ENCODE results near the gene CIPC. TPM values are rescaled to one million over a fixed set of nuclear protein-coding genes. Genes with fewer than 3 reads are reported as not detected.

CIPC gene
- total and polyA plus RNA-seq, 2 of the 4 experiments (the other 2 are of a cell fraction) = 6.6 to 12.9 TPM

- no peak overlapping the region for H2AK5ac ChIP-seq (ENCODE audit: low read depth, low read length)
- no peak overlapping the region for H2BK20ac ChIP-seq (ENCODE audit: low read depth, low read length)
- H3K4me3 ChIP-seq (ENCODE audit: insufficient read depth, low read depth, low read length) = no peak overlapping the region
- intact Hi-C loops (cut with micrococcal nuclease) (loop anchor here (5.0 to 10.0 kb wide), 2 partner anchors 304 to 556 kb away; partner anchors contain the start of genes AHSA1, ALKBH1, SLIRP and VIPAS39), dilution Hi-C loops (cut with HindIII; ENCODE audit: low sequenced_read_pairs, unreplicated experiment) (no loop called here), in situ Hi-C loops (cut with MboI; ENCODE audit: low sequenced_read_pairs) (loop anchor here (5.0 kb wide), 1 partner anchor 166 kb away; no protein-coding TSS in a partner anchor)
- ChIA-PET POLR2A (ENCODE audit: unreplicated experiment) (no interaction called here), CTCF (interaction anchor here (0.5 to 1.9 kb wide), 7 partner anchors 9 to 296 kb away, joined by 3 to 13 read pairs (median 4); partner anchors contain the start of gene ZDHHC22)
- peak; percentile 47 for ATAC-seq (ENCODE audit: low read depth)
- no peak overlapping the region for H3K4ac ChIP-seq (ENCODE audit: low read depth, low read length)
- H3K14ac ChIP-seq (replicated peaks; ENCODE audit: low read depth, low read length) = no peak overlapping the region
- BruUV-seq (replicated peaks) = no TSS peak
- peaks cover 33% of the 10 kb centered on the region for H3K27me3 ChIP-seq (ENCODE audit: control insufficient read depth, insufficient read depth, low read length)
- no peak overlapping the region for H3K56ac ChIP-seq (ENCODE audit: extremely low read depth, insufficient read depth, low read length)
- H3K9me1 ChIP-seq (ENCODE audit: insufficient read depth, low read length) = no peaks in the 10 kb centered on the region
- H3K4me2 ChIP-seq (ENCODE audit: low read depth, low read length) = no peak overlapping the region
- no peak overlapping the region for H4K91ac ChIP-seq (ENCODE audit: insufficient read depth, low read depth, low read length)
- no peak overlapping the region for H2AFZ ChIP-seq (replicated peaks; ENCODE audit: low read length, poor library complexity)
- no peaks in the 10 kb centered on the region for H4K20me1 ChIP-seq (ENCODE audit: insufficient read depth, low read length)
- H3K18ac ChIP-seq (ENCODE audit: low read depth, low read length) = no peak overlapping the region
- H3K36me3 ChIP-seq (ENCODE audit: control insufficient read depth, insufficient read depth, low read length) = no peaks in the 10 kb centered on the region
- no peaks in the 10 kb centered on the region for H3K9me3 ChIP-seq (ENCODE audit: control insufficient read depth, insufficient read depth, low read length)
- no peak overlapping the region for H2BK5ac ChIP-seq (ENCODE audit: low read depth, low read length, poor library complexity, severe bottlenecking)
- H4K8ac ChIP-seq (ENCODE audit: low read depth in 2 of 2, low read length in 2 of 2) = no peak overlapping the region
- WGBS, 2 experiments (ENCODE audit: extremely low coverage in 2 of 2, insufficient read length in 1 of 2) = no CpG with 5 or more reads among the region's 5 CpGs
- no peak overlapping the region for H3K27ac ChIP-seq (ENCODE audit: insufficient read depth, low read length)
- H2BK120ac ChIP-seq (ENCODE audit: low read depth, low read length) = no peak overlapping the region
- H3K23ac ChIP-seq (ENCODE audit: low read depth, low read length) = no peak overlapping the region
- H3K9ac ChIP-seq (ENCODE audit: low read depth, low read length) = no peak overlapping the region
- H2AK9ac ChIP-seq (replicated peaks; ENCODE audit: low read depth, low read length, poor library complexity) = no peak overlapping the region
- H4K5ac ChIP-seq (ENCODE audit: low read depth, low read length) = no peak overlapping the region
- DNase-seq = no peak
- H3K79me1 ChIP-seq (ENCODE audit: low read depth in 1 of 2, low read length in 2 of 2) = no peaks in the 10 kb centered on the region
- H2BK15ac ChIP-seq (ENCODE audit: low read depth, low read length) = no peak overlapping the region
- no peak for TF ChIP-seq NFE2L2 (IDR thresholded peaks at IDR 0.05; ENCODE audit: low read depth, low read length)
- TF ChIP-seq BHLHE40 (IDR thresholded peaks at IDR 0.05; ENCODE audit: low read depth, low read length) = no peak
- no peak for TF ChIP-seq RFX5 (IDR thresholded peaks at IDR 0.05; ENCODE audit: low read depth, low read length)
- TF ChIP-seq USF2 (IDR thresholded peaks at IDR 0.05; ENCODE audit: low read depth, low read length) = no peak
- TF ChIP-seq CHD1 (IDR thresholded peaks at IDR 0.05; ENCODE audit: low read depth, low read length) = no peak
- TF ChIP-seq FOS (IDR thresholded peaks at IDR 0.05; ENCODE audit: low read depth, low read length) = no peak
- no peak for TF ChIP-seq ELK1 (IDR thresholded peaks at IDR 0.05; ENCODE audit: borderline replicate concordance, low read depth, low read length)
- TF ChIP-seq RAD21 (IDR thresholded peaks at IDR 0.05; ENCODE audit: low read length) = 0 out of 2 replicates have a peak, but pooled peaks have one; percentile 28
- no peak for TF ChIP-seq POLR2A (IDR thresholded peaks at IDR 0.05; ENCODE audit: low read depth, low read length)
- no peak for TF ChIP-seq MXI1 (IDR thresholded peaks at IDR 0.05; ENCODE audit: borderline replicate concordance, low read depth, low read length)
- TF ChIP-seq MAFK (IDR thresholded peaks at IDR 0.05; ENCODE audit: low read depth, low read length) = no peak
- TF ChIP-seq MAZ (IDR thresholded peaks at IDR 0.05; ENCODE audit: borderline replicate concordance, low read depth, low read length) = no peak
- TF ChIP-seq CEBPB (IDR thresholded peaks at IDR 0.05; ENCODE audit: low read depth, low read length) = no peak
- TF ChIP-seq RCOR1 (IDR thresholded peaks at IDR 0.05; ENCODE audit: insufficient replicate concordance, low read length) = no peak
- 0 out of 2 replicates have a peak, but pooled peaks have one; percentile 39 for TF ChIP-seq SMC3 (IDR thresholded peaks at IDR 0.05; ENCODE audit: low read depth, low read length)
- peak; percentile 49 for TF ChIP-seq CTCF (conservative IDR thresholded peaks at IDR 0.05; ENCODE audit: low read depth, low read length)
- no peaks in the 10 kb centered on the region for H3K4me1 ChIP-seq (ENCODE audit: control insufficient read depth, insufficient read depth, low read length)
Observed at GRCh38 chr14:77151245-77151644, 53.2 kb downstream of the CIPC start.

Measured in IMR-90 (cell line).